ENCODE measurements around the gene PAIP2B.

PAIP2B gene

GRCh38 chr2:71155846-71156245, 71.1 kb downstream of the PAIP2B start:
- no peak for DNase-seq (ENCODE audit: low read depth)
- no peak for TF ChIP-seq CTCF (conservative IDR thresholded peaks at IDR 0.05; ENCODE audit: control insufficient read depth, insufficient read depth, low read depth, low read length)

GRCh38 chr2:71154798-71155197, 72.1 kb downstream of the PAIP2B start:
- peak; percentile 15 for TF ChIP-seq CTCF (conservative IDR thresholded peaks at IDR 0.05; ENCODE audit: control insufficient read depth, insufficient read depth, low read depth, low read length)
- DNase-seq (ENCODE audit: low read depth) = no peak
- no peak overlapping the region for H3K4me3 ChIP-seq (ENCODE audit: control insufficient read depth, low read depth, low read length)

More at GRCh38 chr2:71155846-71156245, 71.1 kb downstream of the PAIP2B start:
- H3K4me3 ChIP-seq (ENCODE audit: control insufficient read depth, low read depth, low read length) = no peak overlapping the region

GRCh38 chr2:71154279-71154678, 72.6 kb downstream of the PAIP2B start:
- TF ChIP-seq CTCF (conservative IDR thresholded peaks at IDR 0.05; ENCODE audit: control insufficient read depth, insufficient read depth, low read depth, low read length) = no peak
- no peak overlapping the region for H3K4me3 ChIP-seq (ENCODE audit: control insufficient read depth, low read depth, low read length)
- DNase-seq (ENCODE audit: low read depth) = no peak

- no peak for DNase-seq (ENCODE audit: low read depth)
- H3K4me3 ChIP-seq (ENCODE audit: control insufficient read depth, low read depth, low read length) = no peak overlapping the region
- TF ChIP-seq CTCF (conservative IDR thresholded peaks at IDR 0.05; ENCODE audit: control insufficient read depth, insufficient read depth, low read depth, low read length) = no peak
These were observed 73.2 kb downstream of the PAIP2B start for GRCh38 chr2:71153585-71154224.

GRCh38 chr2:71151620-71152019, 75.3 kb downstream of the PAIP2B start:
- H3K4me3 ChIP-seq (ENCODE audit: control insufficient read depth, low read depth, low read length) = no peak overlapping the region
- TF ChIP-seq CTCF (conservative IDR thresholded peaks at IDR 0.05; ENCODE audit: control insufficient read depth, insufficient read depth, low read depth, low read length) = no peak
- no peak for DNase-seq (ENCODE audit: low read depth)

GRCh38 chr2:71150082-71150816, 76.7 kb downstream of the PAIP2B start:
- DNase-seq (ENCODE audit: low read depth) = no peak
- TF ChIP-seq CTCF (conservative IDR thresholded peaks at IDR 0.05; ENCODE audit: control insufficient read depth, insufficient read depth, low read depth, low read length) = no peak
- H3K4me3 ChIP-seq (ENCODE audit: control insufficient read depth, low read depth, low read length) = no peak overlapping the region

All from fibroblast of mammary gland (primary cell).